SU-DHL-6 (cell line): ENCODE results near the gene RNF223.

ENCODE experiments used
- H2AFZ ChIP-seq: fragments of 200-600 bp; sonication (generic); 2 replicates; pipeline ENCODE4 v1.6.1; 2014; ENCODE audit warnings: low read depth, mild to moderate bottlenecking, moderate library complexity, mixed read lengths, antibody characterized with exemption, low read length; ENCODE audit not compliant: severe bottlenecking
- H3F3A ChIP-seq: fragments of 200-600 bp; shearing (Covaris generic); 2 replicates; pipeline ENCODE4 v1.6.0; 2016; ENCODE audit warnings: antibody characterized with exemption, mild to moderate bottlenecking; ENCODE audit not compliant: insufficient read depth
- H3K27ac ChIP-seq: fragments of 200-600 bp; sonication (generic); 2 replicates; pipeline ENCODE4 v1.5.1; 2016; ENCODE audit warnings: low read depth, mild to moderate bottlenecking, low read length, moderate library complexity, mixed read lengths
- H3K27me3 ChIP-seq: fragments of 200-600 bp; sonication (generic), shearing (Covaris generic); 2 replicates; pipeline ENCODE4 v1.6.0; 2014; ENCODE audit warnings: mild to moderate bottlenecking, low read length
- H3K36me3 ChIP-seq: fragments of 200-600 bp; sonication (generic); 2 replicates; pipeline ENCODE4 v1.6.1; 2014; ENCODE audit warnings: mild to moderate bottlenecking, low read length, mixed read lengths
- H3K4me2 ChIP-seq: fragments of 300-600, 200-600 bp; shearing (Covaris generic), sonication (generic); 2 replicates; pipeline ENCODE4 v1.6.0; 2014; ENCODE audit warnings: low read length, low read depth, mild to moderate bottlenecking; ENCODE audit not compliant: poor library complexity, severe bottlenecking
- H3K4me3 ChIP-seq: fragments of 200-600 bp; sonication (generic); 2 replicates; pipeline ENCODE4 v1.5.1; 2014; ENCODE audit warnings: antibody characterized with exemption, low read length, mild to moderate bottlenecking, mixed read lengths; ENCODE audit not compliant: insufficient read depth, poor library complexity, severe bottlenecking
- H3K79me2 ChIP-seq: fragments of 200-600 bp; sonication (generic); 2 replicates; pipeline ENCODE4 v1.6.1; 2014; ENCODE audit warnings: mild to moderate bottlenecking, low read length, moderate library complexity; ENCODE audit not compliant: insufficient read depth
- H3K9ac ChIP-seq: fragments of 200-600 bp; sonication (generic); 2 replicates; pipeline ENCODE4 v1.7.0; 2014; ENCODE audit warnings: mild to moderate bottlenecking, low read length
- H3K9me2 ChIP-seq: fragments of 200-600 bp; sonication (generic); replicated peaks from 2 replicates; pipeline ENCODE4 v1.6.1; 2014; ENCODE audit warnings: low read length; ENCODE audit not compliant: insufficient read depth
- H3K9me3 ChIP-seq: fragments of 200-600 bp; sonication (generic); 2 replicates; pipeline ENCODE4 v1.6.1; 2014; ENCODE audit warnings: low read length, mixed read lengths; ENCODE audit not compliant: insufficient read depth
- H4K20me1 ChIP-seq: fragments of 200-600 bp; sonication (generic); 2 replicates; pipeline ENCODE4 v1.6.1; 2014; ENCODE audit warnings: low read depth, mild to moderate bottlenecking, antibody characterized with exemption, low read length, moderate library complexity, mixed read lengths
- CTCF ChIP-seq: fragments of 200-600 bp; sonication (generic); IDR thresholded peaks from one replicate; pipeline ENCODE4 v1.5.1; 2017; ENCODE audit warnings: antibody characterized with exemption, mild to moderate bottlenecking, low read length, moderate library complexity; ENCODE audit not compliant: insufficient read depth, poor library complexity, severe bottlenecking
- EZH2phosphoT487 ChIP-seq: fragments of 200-600 bp; sonication (generic), shearing (Covaris generic); conservative IDR thresholded peaks from 2 replicates; pipeline ENCODE4 v1.6.1; 2018; ENCODE audit warnings: mild to moderate bottlenecking, antibody characterized with exemption, low read length, moderate library complexity, mixed read lengths

RNF223 gene

GRCh38 chr1:1041092-1041523 is 33.0 kb downstream of the RNF223 start:
- Histone ChIP-seq H3K27me3 (no peaks in the 10 kb centered on the region), H2AFZ (no peak overlapping the region), H3K27ac (no peak overlapping the region), H3K4me3 (no peak overlapping the region), H4K20me1 (no peaks in the 10 kb centered on the region), H3K79me2 (no peaks in the 10 kb centered on the region), H3K9me2 (no peaks in the 10 kb centered on the region), H3K36me3 (no peaks in the 10 kb centered on the region), H3K9ac (no peak overlapping the region), H3K9me3 (no peaks in the 10 kb centered on the region), H3K4me2 (no peak overlapping the region), H3F3A (no peaks in the 10 kb centered on the region)
- TF ChIP-seq EZH2phosphoT487 (no peak), CTCF (no peak)

- H3K9me2 ChIP-seq = no peaks in the 10 kb centered on the region
- H3F3A ChIP-seq = no peaks in the 10 kb centered on the region
- H3K27me3 ChIP-seq = no peaks in the 10 kb centered on the region
- H3K36me3 ChIP-seq = no peaks in the 10 kb centered on the region
- no peak overlapping the region for H2AFZ ChIP-seq
- H3K4me2 ChIP-seq = no peak overlapping the region
- no peaks in the 10 kb centered on the region for H3K79me2 ChIP-seq
- H4K20me1 ChIP-seq = no peaks in the 10 kb centered on the region
- no peak overlapping the region for H3K9ac ChIP-seq
- no peak overlapping the region for H3K4me3 ChIP-seq
- no peaks in the 10 kb centered on the region for H3K9me3 ChIP-seq
- H3K27ac ChIP-seq = no peak overlapping the region
- TF ChIP-seq CTCF (no peak), EZH2phosphoT487 (no peak)
These were observed 33.8 kb downstream of the RNF223 start for GRCh38 chr1:1040004-1040991.

- Histone ChIP-seq H3K36me3 (no peaks in the 10 kb centered on the region), H3K9ac (no peak overlapping the region), H3K4me3 (no peak overlapping the region), H3F3A (no peaks in the 10 kb centered on the region), H3K9me3 (no peaks in the 10 kb centered on the region), H2AFZ (no peak overlapping the region), H3K79me2 (no peaks in the 10 kb centered on the region), H3K27ac (no peak overlapping the region), H3K27me3 (no peaks in the 10 kb centered on the region), H3K9me2 (no peaks in the 10 kb centered on the region), H3K4me2 (no peak overlapping the region), H4K20me1 (no peaks in the 10 kb centered on the region)
- TF ChIP-seq CTCF = no peak
These were observed 34.8 kb downstream of the RNF223 start for GRCh38 chr1:1039145-1039910.
